ENCODE results near the gene VGLL1.

VGLL1 gene

DNA sequence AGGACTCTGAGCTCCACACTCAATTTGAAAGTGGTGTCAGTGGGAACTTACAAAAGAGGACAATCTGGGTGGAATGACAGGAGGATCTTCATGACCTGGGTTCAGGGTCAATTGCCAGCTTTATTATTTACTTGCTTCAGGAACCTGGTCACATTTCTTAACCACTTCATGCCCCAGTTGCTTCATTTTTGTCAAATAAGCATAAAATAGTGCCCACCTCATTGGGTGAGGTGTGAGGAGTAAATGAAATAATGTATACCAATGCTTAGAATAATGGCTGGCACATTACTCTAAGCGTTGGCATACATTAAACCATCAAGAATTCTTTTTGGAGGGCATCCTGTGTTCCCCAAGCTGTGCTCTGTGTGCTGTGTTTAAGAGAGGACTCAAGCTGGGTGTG is 19.4 kb downstream of the VGLL1 start:
- no peak for DNase-seq (ENCODE audit: low read depth in 2 of 2)

DNA sequence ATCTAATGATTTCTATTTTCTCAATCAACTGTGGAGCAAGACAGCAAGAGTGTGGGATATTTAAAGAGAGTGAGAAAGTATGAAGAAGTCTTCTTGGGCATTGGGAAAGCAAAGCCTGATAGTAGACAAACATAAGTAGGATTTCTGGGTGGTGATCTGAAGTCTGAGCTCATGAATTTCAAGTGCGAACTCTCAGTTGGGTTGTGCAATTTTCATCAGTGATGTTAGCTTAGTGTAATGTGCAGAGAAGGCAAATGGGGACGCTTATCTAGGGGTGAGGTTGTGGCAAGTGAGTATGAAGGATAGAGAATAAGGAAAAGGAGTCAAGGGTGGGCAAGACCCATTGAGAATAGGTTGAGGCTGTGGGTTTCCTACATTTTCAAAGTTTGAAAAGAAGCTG is 23.7 kb downstream of the VGLL1 start:
- DNase-seq (ENCODE audit: low read depth in 2 of 2): no peak

GRCh38 chrX:136572030-136572429 is 40.0 kb downstream of the VGLL1 start:
- DNase-seq (ENCODE audit: low read depth in 2 of 2): no peak

DNA sequence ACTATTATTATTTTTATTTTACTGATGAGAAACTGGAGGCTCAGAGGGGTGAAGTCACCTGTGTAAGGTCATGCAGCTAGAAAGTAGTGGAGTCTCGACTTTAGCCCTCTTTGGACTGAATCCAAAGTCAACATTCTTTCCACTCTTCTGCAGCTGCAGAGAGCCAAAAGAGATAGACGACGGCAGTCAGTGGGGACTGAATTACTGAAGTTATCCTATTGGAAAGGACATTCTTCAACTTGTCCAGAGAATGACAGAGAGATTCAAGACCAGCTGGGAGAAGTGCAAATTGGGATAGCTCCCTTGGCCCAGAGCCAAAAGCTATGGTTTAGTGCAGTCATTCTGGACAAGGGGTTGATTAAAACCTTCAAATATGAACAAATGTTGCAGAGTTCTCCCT is 42.5 kb downstream of the VGLL1 start:
- DNase-seq (ENCODE audit: low read depth in 2 of 2): no peak

- peak; percentile 48 to 50 for DNase-seq (ENCODE audit: low read depth in 2 of 2)
These were observed 45.5 kb downstream of the VGLL1 start for GRCh38 chrX:136577552-136577951.

- no peak for DNase-seq (ENCODE audit: low read depth in 2 of 2)
These were observed 48.3 kb downstream of the VGLL1 start for GRCh38 chrX:136580316-136580715.

DNA sequence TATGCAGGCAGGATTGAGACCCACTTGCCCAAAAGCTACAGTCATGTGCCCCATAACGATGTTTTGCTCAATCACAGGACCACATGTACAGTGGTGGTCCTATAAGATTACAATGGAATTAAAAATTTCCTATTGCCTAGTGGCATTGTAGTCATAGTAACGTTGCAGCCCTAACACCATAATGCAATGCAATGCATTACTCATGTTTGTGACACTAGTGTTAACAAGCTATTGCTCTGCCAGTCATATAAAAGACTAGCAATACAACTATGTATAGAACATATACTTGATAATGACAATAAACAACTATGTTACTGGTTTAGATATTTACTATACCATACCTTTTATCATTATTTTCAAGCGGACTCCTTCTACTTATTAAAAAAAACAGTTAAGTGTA is 50.6 kb downstream of the VGLL1 start:
- DNase-seq (ENCODE audit: low read depth in 2 of 2): no peak

- no peak for DNase-seq (ENCODE audit: low read depth in 2 of 2)
These were observed 52.5 kb downstream of the VGLL1 start for GRCh38 chrX:136584545-136584944.

DNA sequence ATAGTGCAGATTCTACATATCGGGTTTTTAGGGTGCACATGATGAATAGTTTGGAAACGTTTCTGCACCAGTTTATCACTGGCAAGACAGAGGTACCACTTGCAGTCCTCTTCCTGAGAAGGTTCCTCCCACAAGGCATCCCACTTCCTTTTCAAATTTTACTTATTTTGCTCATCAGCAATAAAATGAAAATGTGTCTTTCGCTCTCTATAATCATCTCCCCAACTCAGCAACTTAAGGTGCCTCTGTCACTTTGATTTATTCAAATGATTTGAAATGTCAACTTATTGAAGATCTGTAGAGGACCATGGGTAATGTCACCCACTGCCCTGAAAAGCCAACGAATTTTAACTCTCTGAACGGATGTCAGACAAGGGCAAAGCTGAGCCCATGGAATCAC is 53.2 kb downstream of the VGLL1 start:
- DNase-seq (ENCODE audit: low read depth in 2 of 2): no peak

DNA sequence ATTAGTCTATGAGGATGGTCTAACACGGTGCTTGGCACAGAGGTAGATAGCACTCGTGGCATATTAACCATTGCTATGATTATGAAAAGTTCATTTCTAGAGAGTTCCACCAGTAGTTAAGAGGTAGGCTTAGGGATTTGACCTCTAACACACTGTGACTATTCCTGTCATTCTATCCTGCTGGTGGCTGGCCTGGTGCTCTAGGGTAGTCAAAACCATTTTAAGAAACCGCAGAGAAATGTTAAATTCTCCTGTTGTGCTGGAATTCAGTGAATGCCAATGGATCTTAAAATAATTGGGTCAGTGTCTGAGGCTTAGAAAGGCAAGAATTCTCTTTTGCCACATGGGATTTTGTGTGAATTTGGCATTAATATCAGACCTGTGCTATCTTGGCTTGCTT is 53.9 kb downstream of the VGLL1 start:
- DNase-seq (ENCODE audit: low read depth in 2 of 2): no peak

GRCh38 chrX:136586386-136586785 is 54.4 kb downstream of the VGLL1 start:
- no peak for DNase-seq (ENCODE audit: low read depth in 2 of 2)

DNA sequence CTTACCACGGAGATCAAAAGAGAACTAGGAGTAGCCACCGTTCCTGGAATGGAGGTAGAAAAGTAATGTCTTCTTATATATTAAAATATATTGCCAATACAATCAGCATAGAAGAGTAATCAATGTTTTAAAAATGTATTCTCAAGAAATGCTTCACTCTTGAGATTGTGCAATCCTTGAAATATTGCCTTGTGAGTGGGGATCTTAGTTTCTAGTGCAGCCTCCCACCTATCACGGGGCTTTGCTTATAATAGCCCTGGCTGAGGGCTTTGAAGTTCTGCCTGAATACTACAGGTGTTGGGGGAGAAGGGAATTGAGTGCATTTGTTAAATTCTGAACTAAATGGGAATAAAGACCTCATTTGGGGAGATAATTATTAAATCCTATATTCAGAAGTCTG is 55.5 kb downstream of the VGLL1 start:
- no peak for DNase-seq (ENCODE audit: low read depth in 2 of 2)

DNA sequence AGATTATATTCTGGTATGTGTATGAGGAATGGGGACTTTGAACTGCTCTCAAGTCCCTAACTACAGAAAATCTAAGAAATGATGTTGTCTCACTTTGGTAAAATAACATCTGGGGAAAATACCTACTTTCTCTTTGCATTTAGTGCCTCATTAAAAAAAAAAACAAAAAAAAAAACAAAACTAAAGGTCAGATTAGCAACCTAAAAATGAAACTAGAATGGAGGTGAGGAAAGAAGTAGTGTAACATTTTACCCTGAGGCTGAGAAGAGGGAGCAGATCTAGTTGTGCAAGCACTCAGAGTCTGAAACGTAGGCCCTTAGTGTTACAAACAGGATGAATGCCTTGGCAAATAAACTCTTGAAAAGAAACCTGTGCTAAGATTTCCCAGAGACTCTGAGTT is 56.0 kb downstream of the VGLL1 start:
- no peak for DNase-seq (ENCODE audit: low read depth in 2 of 2)

GRCh38 chrX:136589966-136590365 is 58.0 kb downstream of the VGLL1 start:
- DNase-seq (ENCODE audit: low read depth in 2 of 2): no peak

GRCh38 chrX:136597356-136597755 is 65.3 kb downstream of the VGLL1 start:
- DNase-seq (ENCODE audit: low read depth in 2 of 2): no peak

DNA sequence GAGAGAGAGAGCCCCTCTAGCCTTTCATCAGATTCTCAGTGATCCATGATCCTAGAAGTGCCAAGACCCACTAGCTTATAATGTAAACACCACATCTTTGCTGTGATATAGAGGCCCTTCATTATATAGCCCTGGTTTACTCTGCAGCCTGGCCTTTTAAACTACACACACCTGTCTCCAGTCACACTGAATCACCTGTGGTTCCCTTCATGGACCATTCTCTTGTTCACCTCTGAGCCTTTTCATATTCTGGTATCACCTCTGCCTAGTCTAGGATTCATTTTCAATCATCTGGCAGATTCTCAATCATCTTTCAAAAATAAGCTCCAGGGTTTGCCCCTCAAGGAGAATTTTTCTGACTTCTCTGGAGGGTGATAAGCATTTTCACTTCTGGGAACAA is 65.9 kb downstream of the VGLL1 start:
- no peak for DNase-seq (ENCODE audit: low read depth in 2 of 2)

GRCh38 chrX:136598631-136599030 is 66.6 kb downstream of the VGLL1 start:
- no peak for DNase-seq (ENCODE audit: low read depth in 2 of 2)

DNA sequence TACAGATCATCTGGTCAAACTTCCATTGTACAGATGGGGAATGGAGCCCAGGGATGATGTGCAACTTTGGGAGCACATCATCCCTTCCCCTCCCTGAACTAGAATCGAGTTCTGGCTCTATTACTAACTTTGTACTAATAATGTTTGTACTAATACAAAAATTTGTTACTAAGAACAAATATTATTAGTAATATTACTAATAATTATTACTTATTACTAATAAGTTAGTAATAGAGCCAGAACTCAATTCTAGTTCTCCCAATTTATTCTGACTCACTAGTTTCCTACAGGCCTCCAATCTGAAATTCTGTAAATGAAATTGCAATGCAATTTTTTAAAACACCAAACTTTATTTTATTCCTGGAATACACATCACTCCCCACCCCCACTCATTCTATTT is 68.0 kb downstream of the VGLL1 start:
- DNase-seq (ENCODE audit: low read depth in 2 of 2): no peak
